ENCODE results near the gene ZNF547. TPM values are rescaled to one million over a fixed set of nuclear protein-coding genes. Genes with fewer than 3 reads are reported as not detected.

The ZNF547 gene
- polyA plus RNA-seq, 3 donors = 0.30 to 0.32 TPM; not detected in 1

- WGBS (ENCODE audit: insufficient coverage) = 95% methylated on average over 7 of the region's 8 CpGs
- Histone ChIP-seq H3K4me2 (replicated peaks; ENCODE audit: extremely low read depth, low read length, poor library complexity, severe bottlenecking) (no peak overlapping the region), H4K20me1 (ENCODE audit: insufficient read depth, low read length) (no peaks in the 10 kb centered on the region), H3K27ac (ENCODE audit: low read depth in 1 of 2, low read length in 2 of 2) (no peak overlapping the region), H3K9me3 (replicated peaks in 1 of 2; ENCODE audit: control insufficient read depth in 1 of 2, insufficient read depth in 1 of 2, low read length in 2 of 2) (peaks cover 47 to 63% of the 10 kb centered on the region in 2 donors), H3K4me3 (replicated peaks in 1 of 3; ENCODE audit: low read depth in 2 of 3, low read length in 3 of 3) (peak overlapping the region in 1 of 3 experiments; percentile 21), H2AFZ (ENCODE audit: insufficient read depth, low read depth, low read length, poor library complexity, severe bottlenecking) (no peak overlapping the region), H3K4me1 (ENCODE audit: control insufficient read depth in 1 of 2, insufficient read depth in 2 of 2, low read length in 2 of 2) (no peaks in the 10 kb centered on the region), H3K79me2 (ENCODE audit: insufficient read depth, low read length) (no peaks in the 10 kb centered on the region), H3K36me3 (replicated peaks in 1 of 2; ENCODE audit: control insufficient read depth in 1 of 2, insufficient read depth in 2 of 2, low read length in 2 of 2) (peaks cover 55 to 74% of the 10 kb centered on the region in 2 donors), H3K9ac (ENCODE audit: insufficient read depth, low read length, poor library complexity, severe bottlenecking) (no peak overlapping the region), H3K27me3 (ENCODE audit: control insufficient read depth in 2 of 2, insufficient read depth in 2 of 2, low read length in 2 of 2) (no peaks in the 10 kb centered on the region)
- Mint-ChIP-seq H3K27ac (no peak overlapping the region), H3K27me3 (ENCODE audit: low read depth in 3 of 3) (peaks cover 0 to 2% (median 0%) of the 10 kb centered on the region in 3 donors), H3K9me3 (peaks cover 41 to 86% (median 62%) of the 10 kb centered on the region in 7 donors), H3K4me1 (no peaks in the 10 kb centered on the region), H3K36me3 (peaks cover 62 to 69% of the 10 kb centered on the region in 2 donors), H3K4me3 (no peak overlapping the region)
- DNase-seq = no peak
- intact Hi-C loops (cut with micrococcal nuclease) = no loop called here
- TF ChIP-seq CTCF (IDR thresholded peaks at IDR 0.05) = no peak
Measured at GRCh38 chr19:57327993-57328392, 35.4 kb upstream of the ZNF547 start.

- Histone ChIP-seq H2AFZ (ENCODE audit: insufficient read depth, low read depth, low read length, poor library complexity, severe bottlenecking) (no peak overlapping the region), H3K4me2 (replicated peaks; ENCODE audit: extremely low read depth, low read length, poor library complexity, severe bottlenecking) (no peak overlapping the region), H3K4me3 (replicated peaks in 1 of 3; ENCODE audit: low read depth in 2 of 3, low read length in 3 of 3) (no peak overlapping the region), H4K20me1 (ENCODE audit: insufficient read depth, low read length) (no peaks in the 10 kb centered on the region), H3K9ac (ENCODE audit: insufficient read depth, low read length, poor library complexity, severe bottlenecking) (no peak overlapping the region), H3K4me1 (ENCODE audit: control insufficient read depth in 1 of 2, insufficient read depth in 2 of 2, low read length in 2 of 2) (no peaks in the 10 kb centered on the region), H3K27me3 (ENCODE audit: control insufficient read depth in 2 of 2, insufficient read depth in 2 of 2, low read length in 2 of 2) (no peaks in the 10 kb centered on the region), H3K27ac (ENCODE audit: low read depth in 1 of 2, low read length in 2 of 2) (no peak overlapping the region), H3K79me2 (ENCODE audit: insufficient read depth, low read length) (no peaks in the 10 kb centered on the region), H3K36me3 (replicated peaks in 1 of 2; ENCODE audit: control insufficient read depth in 1 of 2, insufficient read depth in 2 of 2, low read length in 2 of 2) (peaks cover 0 to 12% of the 10 kb centered on the region in 2 donors), H3K9me3 (replicated peaks in 1 of 2; ENCODE audit: control insufficient read depth in 1 of 2, insufficient read depth in 1 of 2, low read length in 2 of 2) (peaks cover 16 to 23% of the 10 kb centered on the region in 2 donors)
- intact Hi-C loops (cut with micrococcal nuclease) = no loop called here
- 91% methylated on average over 4 of the region's 4 CpGs for WGBS (ENCODE audit: insufficient coverage)
- Mint-ChIP-seq H3K9me3 (peaks cover 6 to 55% (median 36%) of the 10 kb centered on the region in 7 donors), H3K27me3 (ENCODE audit: low read depth in 3 of 3) (peaks cover 0 to 2% (median 0%) of the 10 kb centered on the region in 3 donors), H3K4me1 (no peaks in the 10 kb centered on the region), H3K4me3 (no peak overlapping the region), H3K36me3 (peaks cover 4 to 11% of the 10 kb centered on the region in 2 donors), H3K27ac (no peak overlapping the region)
- no peak for TF ChIP-seq CTCF (IDR thresholded peaks at IDR 0.05)
- DNase-seq = no peak
Measured at GRCh38 chr19:57334191-57334590, 29.2 kb upstream of the ZNF547 start.
